Endothelial cell of umbilical vein (primary cell): ENCODE data around the gene ADAM33. TPM values are rescaled to one million over a fixed set of nuclear protein-coding genes. Genes with fewer than 3 reads are reported as not detected.

Experiments
- BruUV-seq: library from RNA; stranded (reverse); fragments of 400-500 nt; replicated peaks from 2 replicates; lab custom pipeline; 2021; lab: Mats Ljungman, UMichigan
- CTCF ChIA-PET: fragments of 300-600, 350-600 bp; sonication (Branson Sonifier 250); formaldehyde crosslinking; loops from one replicate; lab custom pipeline; 2021; ENCODE audit warnings: antibody characterized with exemption, inconsistent platforms; lab: Charles Lee
- POLR2A ChIA-PET: fragments of 300-600, 350-600 bp; sonication (Branson Sonifier 250); formaldehyde crosslinking; loops from one replicate; lab custom pipeline; 2021; ENCODE audit warnings: antibody characterized with exemption, inconsistent platforms; lab: Charles Lee
- DNase-seq: peaks from one replicate; pipeline ENCODE4 v3.0.0-alpha.2; 2011; ENCODE audit warnings: low read depth, low spot score
- FAIRE-seq: peaks from 2 replicates; lab custom pipeline; 2011; peaks lifted over from hg19 to GRCh38; lab: Jason Lieb, UNC
- H2AFZ ChIP-seq: 2 replicates; pipeline ENCODE4 v1.6.0; 2012; ENCODE audit warnings: low read depth, low read length, control low read depth, inconsistent platforms
- H3K27ac ChIP-seq: 2 replicates; pipeline ENCODE4 v1.5.1; 2011; ENCODE audit warnings: low read depth, mild to moderate bottlenecking, control low read depth, low read length, moderate library complexity; ENCODE audit not compliant: insufficient read depth
- H3K27me3 ChIP-seq, 2 experiments: 2 replicates each; pipeline versions ENCODE4 v1.6.0 to v1.6.1; 2011; ENCODE audit warnings: low read length in 2 of 2, mixed read lengths in 1 of 2; ENCODE audit not compliant: control insufficient read depth in 2 of 2, insufficient read depth in 2 of 2
- H3K36me3 ChIP-seq, 2 experiments: 2 replicates in 1 of 2; 3 replicates in 1 of 2; pipeline ENCODE4 v1.5.1; 2011; ENCODE audit warnings: low read length in 2 of 2, mild to moderate bottlenecking in 1 of 2, moderate library complexity in 1 of 2; ENCODE audit not compliant: control insufficient read depth in 2 of 2, insufficient read depth in 2 of 2; ENCODE audit errors: extremely low read depth in 1 of 2
- H3K4me1 ChIP-seq: 3 replicates; pipeline ENCODE4 v1.5.1; 2011; ENCODE audit warnings: mild to moderate bottlenecking, low read length; ENCODE audit not compliant: control insufficient read depth, insufficient read depth; ENCODE audit errors: extremely low read depth
- H3K4me2 ChIP-seq: 2 replicates; pipeline ENCODE4 v1.6.1; 2011; ENCODE audit warnings: low read length, control low read depth, mixed read lengths; ENCODE audit not compliant: insufficient read depth
- H3K4me3 ChIP-seq, 3 experiments: fragments of 200-600 bp in 1 of 3; sonication (generic), shearing (Covaris generic) in 1 of 3; replicated peaks in 1 of 3; 2 replicates each; pipeline ENCODE4 v1.5.1; 2011 to 2016; ENCODE audit warnings: control low read depth in 3 of 3, low read length in 3 of 3, mild to moderate bottlenecking in 2 of 3, inconsistent platforms in 1 of 3, low read depth in 1 of 3, moderate library complexity in 1 of 3; ENCODE audit not compliant: insufficient read depth in 1 of 3
- H3K79me2 ChIP-seq: 2 replicates; pipeline ENCODE4 v1.6.0; 2012; ENCODE audit warnings: low read length, inconsistent platforms; ENCODE audit not compliant: control insufficient read depth, insufficient read depth
- H3K9ac ChIP-seq: replicated peaks from 2 replicates; pipeline ENCODE3; 2011; ENCODE audit warnings: low read length, control low read depth; ENCODE audit not compliant: insufficient read depth; ENCODE audit errors: extremely low read depth
- H3K9me1 ChIP-seq: replicated peaks from 3 replicates; pipeline ENCODE4 v1.6.0; 2011; ENCODE audit warnings: mild to moderate bottlenecking, low read length; ENCODE audit not compliant: control insufficient read depth, insufficient read depth; ENCODE audit errors: extremely low read depth
- H3K9me3 ChIP-seq: replicated peaks from 2 replicates; pipeline ENCODE4 v1.5.1; 2012; ENCODE audit warnings: low read length, inconsistent platforms; ENCODE audit not compliant: control insufficient read depth, insufficient read depth
- H4K20me1 ChIP-seq: replicated peaks from 2 replicates; pipeline ENCODE3; 2011; ENCODE audit warnings: mild to moderate bottlenecking, low read length; ENCODE audit not compliant: control insufficient read depth, insufficient read depth; ENCODE audit errors: extremely low read depth
- EZH2 ChIP-seq: IDR thresholded peaks from 2 replicates; pipeline ENCODE4 v1.6.1; 2012; ENCODE audit warnings: borderline replicate concordance, low read depth, mild to moderate bottlenecking, moderate library complexity, low read length, inconsistent platforms; ENCODE audit not compliant: severe bottlenecking
- FOS ChIP-seq: IDR thresholded peaks from 2 replicates; pipeline ENCODE4 v1.6.1; 2011; ENCODE audit warnings: mild to moderate bottlenecking, low read length, moderate library complexity, borderline replicate concordance; ENCODE audit not compliant: insufficient read depth
- GATA2 ChIP-seq: IDR thresholded peaks from 2 replicates; pipeline ENCODE4 v1.7.0; 2011; ENCODE audit warnings: low read depth, mild to moderate bottlenecking, moderate library complexity, mixed read lengths, low read length; ENCODE audit not compliant: insufficient read length, insufficient read depth
- JUN ChIP-seq: IDR thresholded peaks from 2 replicates; pipeline ENCODE4 v1.6.1; 2011; ENCODE audit warnings: borderline replicate concordance, low read depth; ENCODE audit not compliant: insufficient read length, insufficient read depth
- MYC ChIP-seq: IDR thresholded peaks from one replicate; pipeline ENCODE4 v1.6.1; 2011; ENCODE audit warnings: mild to moderate bottlenecking, low read depth, low read length
- POLR2A ChIP-seq: IDR thresholded peaks from 2 replicates; pipeline ENCODE4 v1.6.1; 2012; ENCODE audit warnings: low read depth, mild to moderate bottlenecking, control low read depth, low read length
- POLR2AphosphoS5 ChIP-seq: IDR thresholded peaks from 2 replicates; pipeline ENCODE4 v1.6.1; 2012; ENCODE audit warnings: low read depth, mild to moderate bottlenecking, control low read depth, low read length, moderate library complexity; ENCODE audit not compliant: insufficient read depth
- dilution Hi-C: fragments of 300-500 bp; cut with MboI; formaldehyde crosslinking; loops from one replicate; pipeline ENCODE4 v1.15.0; 2019; ENCODE audit warnings: low sequenced_read_pairs; ENCODE audit not compliant: extremely low pct_ligation_motif_present
- intact Hi-C: fragments of 100-400 bp; cut with micrococcal nuclease; formaldehyde crosslinking; loops from one replicate; pipeline ENCODE4 v1.10.0; 2022
- polyA plus RNA-seq, 4 experiments: library from polyadenylated mRNA; depleted of rRNA in 3 of 4; stranded (reverse) in 3 of 4; unstranded in 1 of 4; fragments of >200 nt; gene quantifications; 2 replicates each; pipeline versions ENCODE4 v1.2.1 to v1.2.3, GENCODE V29; 2011 to 2012; ENCODE audit warnings: missing spikeins in 1 of 4
- total RNA-seq: library from RNA; stranded (reverse); gene quantifications from 2 replicates; pipeline ENCODE4 v1.2.3, GENCODE V29; 2021
- TF ChIP-seq, protein P1 (sequence below), 2 donors: IDR thresholded peaks; 1 replicate in 1 of 2; 2 replicates in 1 of 2; pipeline ENCODE4 v1.5.1; 2011; ENCODE audit warnings: low read length in 2 of 2, mild to moderate bottlenecking in 2 of 2, moderate library complexity in 2 of 2, control low read depth in 1 of 2, inconsistent platforms in 1 of 2, low read depth in 1 of 2; ENCODE audit not compliant: insufficient read depth in 1 of 2; ENCODE audit errors: extremely low read depth in 1 of 2
- TF ChIP-seq, protein P2 (sequence below): IDR thresholded peaks from 2 replicates; pipeline ENCODE4 v1.6.1; 2011; ENCODE audit not compliant: insufficient read depth, insufficient read length

Gene ADAM33
- total and polyA plus RNA-seq, 2 donors (not counting 3 experiments of a cell fraction or from before 2014, with no cell fraction given): 0.06 to 0.18 TPM

- Histone ChIP-seq H3K36me3 (no peaks in the 10 kb centered on the region), H3K9me3 (no peaks in the 10 kb centered on the region), H3K27ac (no peak overlapping the region), H3K4me3 (no peak overlapping the region), H4K20me1 (no peaks in the 10 kb centered on the region), H3K9me1 (no peaks in the 10 kb centered on the region), H3K9ac (no peak overlapping the region), H3K27me3 (no peaks in the 10 kb centered on the region), H3K4me1 (no peaks in the 10 kb centered on the region), H2AFZ (no peak overlapping the region), H3K4me2 (no peak overlapping the region), H3K79me2 (no peaks in the 10 kb centered on the region)
- FAIRE-seq (no peak), DNase-seq (no peak)
- ChIA-PET CTCF (interaction anchor here (0.6 to 2.3 kb wide), 8 partner anchors 9 to 579 kb away, joined by 3 to 8 read pairs (median 4); no protein-coding TSS in a partner anchor), POLR2A (no interaction called here)
- intact Hi-C loops: no loop called here
- dilution Hi-C loops: no loop called here
- BruUV-seq: no TSS peak
- TF ChIP-seq JUN (no peak), POLR2AphosphoS5 (no peak), EZH2 (no peak), POLR2A (no peak)
These were observed 51.4 kb downstream of the ADAM33 start for GRCh38 chr20:3630429-3630828.

DNA sequence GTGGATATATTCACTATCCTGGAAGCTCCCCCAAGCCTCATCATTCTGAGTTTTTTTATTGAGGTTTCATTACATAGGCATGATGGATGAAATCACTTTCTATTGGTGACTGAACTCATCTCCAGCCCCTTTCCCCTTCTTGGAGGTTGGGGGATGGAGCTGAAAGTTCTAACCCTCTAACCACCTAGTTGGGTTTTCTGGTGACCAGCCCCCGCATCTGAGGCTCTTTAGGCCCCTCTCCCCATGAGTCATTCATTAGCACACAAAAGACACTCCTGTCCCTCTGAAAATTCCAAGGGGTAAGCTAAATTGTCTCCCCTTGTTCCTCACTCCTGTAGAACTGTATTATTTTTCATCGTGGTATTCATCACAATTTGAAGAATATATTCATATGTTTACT, 51.9 kb downstream of the ADAM33 start:
- Histone ChIP-seq H2AFZ (no peak overlapping the region), H3K4me1 (no peaks in the 10 kb centered on the region), H3K36me3 (no peaks in the 10 kb centered on the region), H3K27me3 (no peaks in the 10 kb centered on the region), H3K9ac (no peak overlapping the region), H3K4me3 (no peak overlapping the region), H3K27ac (no peak overlapping the region), H4K20me1 (no peaks in the 10 kb centered on the region), H3K9me1 (no peaks in the 10 kb centered on the region), H3K4me2 (no peak overlapping the region), H3K9me3 (no peaks in the 10 kb centered on the region), H3K79me2 (no peaks in the 10 kb centered on the region)
- intact Hi-C loops (no loop called here), dilution Hi-C loops (no loop called here)
- TF ChIP-seq POLR2AphosphoS5 (no peak), MYC (no peak), GATA2 (no peak), EZH2 (no peak), POLR2A (no peak), FOS (no peak), JUN (no peak)
- TF ChIP-seq, protein P1, sequence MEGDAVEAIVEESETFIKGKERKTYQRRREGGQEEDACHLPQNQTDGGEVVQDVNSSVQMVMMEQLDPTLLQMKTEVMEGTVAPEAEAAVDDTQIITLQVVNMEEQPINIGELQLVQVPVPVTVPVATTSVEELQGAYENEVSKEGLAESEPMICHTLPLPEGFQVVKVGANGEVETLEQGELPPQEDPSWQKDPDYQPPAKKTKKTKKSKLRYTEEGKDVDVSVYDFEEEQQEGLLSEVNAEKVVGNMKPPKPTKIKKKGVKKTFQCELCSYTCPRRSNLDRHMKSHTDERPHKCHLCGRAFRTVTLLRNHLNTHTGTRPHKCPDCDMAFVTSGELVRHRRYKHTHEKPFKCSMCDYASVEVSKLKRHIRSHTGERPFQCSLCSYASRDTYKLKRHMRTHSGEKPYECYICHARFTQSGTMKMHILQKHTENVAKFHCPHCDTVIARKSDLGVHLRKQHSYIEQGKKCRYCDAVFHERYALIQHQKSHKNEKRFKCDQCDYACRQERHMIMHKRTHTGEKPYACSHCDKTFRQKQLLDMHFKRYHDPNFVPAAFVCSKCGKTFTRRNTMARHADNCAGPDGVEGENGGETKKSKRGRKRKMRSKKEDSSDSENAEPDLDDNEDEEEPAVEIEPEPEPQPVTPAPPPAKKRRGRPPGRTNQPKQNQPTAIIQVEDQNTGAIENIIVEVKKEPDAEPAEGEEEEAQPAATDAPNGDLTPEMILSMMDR (IDR thresholded peaks at IDR 0.05; ENCODE audit: extremely low read depth in 1 of 2, insufficient read depth in 1 of 2, low read depth in 1 of 2, low read length in 2 of 2): no peak
- TF ChIP-seq, protein P2, sequence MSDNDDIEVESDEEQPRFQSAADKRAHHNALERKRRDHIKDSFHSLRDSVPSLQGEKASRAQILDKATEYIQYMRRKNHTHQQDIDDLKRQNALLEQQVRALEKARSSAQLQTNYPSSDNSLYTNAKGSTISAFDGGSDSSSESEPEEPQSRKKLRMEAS: no peak
- ChIA-PET POLR2A (interaction anchor here (0.6 kb wide), 1 partner anchor 155 kb away, joined by 6 read pairs; no protein-coding TSS in a partner anchor), CTCF (interaction anchor here (1.1 to 2.3 kb wide), 5 partner anchors 9 to 81 kb away, joined by 3 to 8 read pairs (median 4); no protein-coding TSS in a partner anchor)
- no peak for DNase-seq
- FAIRE-seq: no peak
- BruUV-seq: no TSS peak
